ENCODE data around the gene HRK. TPM values are rescaled to one million over a fixed set of nuclear protein-coding genes. Genes with fewer than 3 reads are reported as not detected.
A peak's percentile ranks its signal among the peaks of the same experiment; 100 is the strongest.

Gene HRK
- total RNA-seq, 6 experiments from 2014 or later: not detected

- peaks cover 33% of the 10 kb centered on the region for H3K36me3 Mint-ChIP-seq (ENCODE audit: low read depth)
- H3K27ac Mint-ChIP-seq: no peak overlapping the region
- H3K9me3 Mint-ChIP-seq: peaks cover 12% of the 10 kb centered on the region
- DNase-seq: no peak
- TF ChIP-seq, protein P1, sequence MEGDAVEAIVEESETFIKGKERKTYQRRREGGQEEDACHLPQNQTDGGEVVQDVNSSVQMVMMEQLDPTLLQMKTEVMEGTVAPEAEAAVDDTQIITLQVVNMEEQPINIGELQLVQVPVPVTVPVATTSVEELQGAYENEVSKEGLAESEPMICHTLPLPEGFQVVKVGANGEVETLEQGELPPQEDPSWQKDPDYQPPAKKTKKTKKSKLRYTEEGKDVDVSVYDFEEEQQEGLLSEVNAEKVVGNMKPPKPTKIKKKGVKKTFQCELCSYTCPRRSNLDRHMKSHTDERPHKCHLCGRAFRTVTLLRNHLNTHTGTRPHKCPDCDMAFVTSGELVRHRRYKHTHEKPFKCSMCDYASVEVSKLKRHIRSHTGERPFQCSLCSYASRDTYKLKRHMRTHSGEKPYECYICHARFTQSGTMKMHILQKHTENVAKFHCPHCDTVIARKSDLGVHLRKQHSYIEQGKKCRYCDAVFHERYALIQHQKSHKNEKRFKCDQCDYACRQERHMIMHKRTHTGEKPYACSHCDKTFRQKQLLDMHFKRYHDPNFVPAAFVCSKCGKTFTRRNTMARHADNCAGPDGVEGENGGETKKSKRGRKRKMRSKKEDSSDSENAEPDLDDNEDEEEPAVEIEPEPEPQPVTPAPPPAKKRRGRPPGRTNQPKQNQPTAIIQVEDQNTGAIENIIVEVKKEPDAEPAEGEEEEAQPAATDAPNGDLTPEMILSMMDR (IDR thresholded peaks at IDR 0.05): no peak
- H3K4me3 Mint-ChIP-seq: no peak overlapping the region
- no peaks in the 10 kb centered on the region for H3K27me3 Mint-ChIP-seq (ENCODE audit: insufficient read depth)
- peaks cover 42% of the 10 kb centered on the region for H3K4me1 Mint-ChIP-seq (ENCODE audit: low read depth)
Measured at GRCh38 chr12:116918464-116918863, 37.2 kb upstream of the HRK start.

GRCh38 chr12:116916714-116917114, 35.5 kb upstream of the HRK start:
- peak overlapping the region; percentile 78; the same call in 1 of the 2 replicates for H3K27ac Mint-ChIP-seq
- H3K36me3 Mint-ChIP-seq (ENCODE audit: low read depth): peaks cover 41% of the 10 kb centered on the region
- H3K9me3 Mint-ChIP-seq: peaks cover 12% of the 10 kb centered on the region
- DNase-seq: peak; percentile 87
- peak overlapping the region; percentile 44 for H3K4me3 Mint-ChIP-seq
- no peaks in the 10 kb centered on the region; the same call in 1 of the 2 replicates for H3K27me3 Mint-ChIP-seq (ENCODE audit: insufficient read depth)
- H3K4me1 Mint-ChIP-seq (ENCODE audit: low read depth): peaks cover 55% of the 10 kb centered on the region
- TF ChIP-seq, protein P1 (IDR thresholded peaks at IDR 0.05): peak; percentile 61

GRCh38 chr12:116916122-116916521, 34.9 kb upstream of the HRK start:
- Mint-ChIP-seq H3K27ac (peak overlapping the region; percentile 78), H3K4me1 (ENCODE audit: low read depth) (peaks cover 60% of the 10 kb centered on the region), H3K4me3 (peak overlapping the region; percentile 55; the same call in 1 of the 2 replicates), H3K36me3 (ENCODE audit: low read depth) (peaks cover 45% of the 10 kb centered on the region), H3K27me3 (ENCODE audit: insufficient read depth) (no peaks in the 10 kb centered on the region; the same call in 1 of the 2 replicates), H3K9me3 (peaks cover 12% of the 10 kb centered on the region)
- peak; percentile 69 for DNase-seq
- TF ChIP-seq, protein P1 (IDR thresholded peaks at IDR 0.05): no peak

DNA sequence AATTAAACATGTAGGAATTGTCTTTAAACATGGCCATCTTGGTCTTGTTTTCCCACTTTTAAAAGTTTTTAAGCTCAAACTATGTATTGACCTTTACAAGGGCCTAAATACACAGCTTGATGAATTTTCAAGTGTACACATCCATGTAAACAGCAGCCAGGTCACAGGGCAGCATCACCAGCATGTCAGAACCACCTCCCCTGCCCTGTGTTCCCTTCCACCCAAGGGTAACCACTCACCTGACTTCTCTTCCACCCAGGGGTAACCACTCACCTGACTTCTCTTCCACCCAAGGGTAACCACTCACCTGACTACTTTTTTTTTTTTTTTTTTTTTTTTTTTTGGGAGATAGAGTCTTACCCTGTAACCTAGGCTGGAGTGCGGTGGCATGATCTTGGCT, 34.1 kb upstream of the HRK start:
- peak overlapping the region; percentile 78; the same call in 1 of the 2 replicates for H3K27ac Mint-ChIP-seq
- DNase-seq: no peak
- TF ChIP-seq, protein P1 (IDR thresholded peaks at IDR 0.05): no peak
- peaks cover 12% of the 10 kb centered on the region for H3K9me3 Mint-ChIP-seq
- H3K4me3 Mint-ChIP-seq: no peak overlapping the region
- H3K36me3 Mint-ChIP-seq (ENCODE audit: low read depth): peaks cover 45% of the 10 kb centered on the region
- peaks cover 64% of the 10 kb centered on the region for H3K4me1 Mint-ChIP-seq (ENCODE audit: low read depth)
- H3K27me3 Mint-ChIP-seq (ENCODE audit: insufficient read depth): no peaks in the 10 kb centered on the region; the same call in 1 of the 2 replicates

DNA sequence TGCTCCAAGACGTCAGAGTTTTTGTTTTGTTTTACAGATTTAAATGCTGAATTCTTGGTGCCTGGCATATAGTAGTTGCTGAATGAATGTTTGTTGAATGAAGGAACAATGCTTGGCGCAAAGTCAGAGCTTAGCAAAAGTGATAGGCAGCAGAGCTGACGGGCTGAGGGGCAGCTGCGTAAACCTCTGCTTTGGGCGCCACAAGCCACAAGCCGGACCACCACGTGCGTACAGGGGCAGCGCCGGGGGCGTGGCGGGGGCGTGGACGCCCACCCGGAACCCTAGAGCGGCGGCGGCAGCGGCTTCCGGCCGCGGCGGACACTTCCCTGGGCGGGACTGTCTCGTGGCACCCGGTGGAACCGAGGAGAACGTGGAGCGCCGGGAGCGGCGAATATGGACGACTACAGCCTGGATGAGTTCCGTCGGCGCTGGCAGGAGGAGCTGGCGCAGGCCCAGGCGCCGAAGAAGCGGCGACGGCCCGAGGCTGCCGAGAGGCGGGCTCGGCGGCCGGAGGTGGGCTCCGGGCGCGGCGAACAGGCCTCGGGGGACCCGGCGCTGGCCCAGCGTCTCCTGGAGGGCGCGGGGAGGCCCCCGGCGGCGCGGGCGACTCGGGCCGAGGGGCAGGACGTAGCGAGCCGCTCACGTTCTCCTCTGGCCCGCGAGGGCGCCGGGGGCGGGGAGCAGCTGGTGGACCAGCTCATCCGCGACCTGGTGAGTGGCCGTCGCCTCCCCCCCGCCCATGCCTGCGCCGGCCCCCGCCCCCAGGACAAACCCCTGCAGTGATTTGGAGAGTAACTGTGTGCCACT, 29.6 kb upstream of the HRK start, which contains the start of gene FBXW8:
Gene FBXW8, plus strand, starts transcription at position 306 of the 807 bp plus-strand sequence. Its CDS starts 88 bp downstream, at position 394.
- Mint-ChIP-seq H3K27ac (peak within 1 kb of the TSS; percentile 82), H3K27me3 (ENCODE audit: insufficient read depth) (peaks cover 5% of the 10 kb centered on the region), H3K4me1 (ENCODE audit: low read depth) (peaks cover 39% of the 10 kb centered on the region), H3K9me3 (peaks cover 1% of the 10 kb centered on the region; the same call in 1 of the 2 replicates), H3K36me3 (ENCODE audit: low read depth) (peaks cover 24% of the 10 kb centered on the region), H3K4me3 (peak within 1 kb of the TSS; percentile 93)
- DNase-seq: peak; percentile 61
- TF ChIP-seq, protein P1 (IDR thresholded peaks at IDR 0.05): no peak

Measured in HFFc6 (cell line).